A549 (cell line): ENCODE results near the gene SLC14A1.

ENCODE experiments used
- BCL3 ChIP-seq: fragments of >200 bp; sonication (Bioruptor Twin); formaldehyde crosslinking; IDR thresholded peaks from 3 replicates; pipeline ENCODE4 v1.6.1; 2016
- BHLHE40 ChIP-seq: IDR thresholded peaks from 2 replicates; pipeline ENCODE4 v1.6.1; 2012; ENCODE audit warnings: low read depth, low read length, inconsistent platforms
- CTCF ChIP-seq: fragments of >200 bp; sonication (Bioruptor Twin); formaldehyde crosslinking; IDR thresholded peaks from 3 replicates; pipeline ENCODE4 v1.5.1; 2016
- HMGXB4 ChIP-seq: fragments of 250-450 bp; sonication (Bioruptor Pico); IDR thresholded peaks from 2 replicates; pipeline ENCODE4 v1.5.0; 2021; ENCODE audit warnings: mild to moderate bottlenecking, moderate library complexity, borderline replicate concordance
- KDM5A ChIP-seq: fragments of 200-600 bp; sonication (generic); IDR thresholded peaks from 2 replicates; pipeline ENCODE4 v1.6.1; 2016; ENCODE audit warnings: antibody characterized with exemption, mild to moderate bottlenecking
- POLR2A ChIP-seq: IDR thresholded peaks from 2 replicates; pipeline ENCODE4 v1.6.1; 2012; ENCODE audit warnings: mild to moderate bottlenecking, low read length
- TF ChIP-seq, protein P1 (sequence below): fragments of 200-600 bp; sonication (generic); IDR thresholded peaks from 2 replicates; pipeline ENCODE4 v1.6.1; 2016; ENCODE audit warnings: antibody characterized with exemption, mild to moderate bottlenecking, moderate library complexity

DNA sequence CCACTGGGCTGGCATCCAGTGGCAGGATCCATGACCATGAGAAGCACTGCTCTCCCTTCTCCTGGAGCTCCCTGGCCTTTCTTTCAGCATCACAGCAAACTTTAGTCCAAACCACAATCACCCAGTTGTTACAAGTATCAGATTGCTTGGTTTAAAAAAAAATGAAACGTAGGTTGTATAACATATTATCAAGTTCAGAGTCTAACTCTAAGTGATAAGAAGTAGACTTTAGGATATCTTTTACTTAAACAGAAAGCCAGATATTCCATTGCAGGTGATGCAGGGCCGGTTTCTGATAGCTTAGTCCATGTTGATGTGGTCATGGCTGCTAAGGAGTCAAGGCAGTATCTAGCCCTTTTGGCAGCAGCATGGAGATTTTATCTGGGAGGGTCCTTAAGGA, 24.5 kb downstream of the SLC14A1 start:
- no peak for TF ChIP-seq BHLHE40
- TF ChIP-seq CTCF, result no peak
- no peak for TF ChIP-seq BCL3
- TF ChIP-seq HMGXB4, result no peak
- TF ChIP-seq POLR2A, result no peak
- TF ChIP-seq, protein P1, sequence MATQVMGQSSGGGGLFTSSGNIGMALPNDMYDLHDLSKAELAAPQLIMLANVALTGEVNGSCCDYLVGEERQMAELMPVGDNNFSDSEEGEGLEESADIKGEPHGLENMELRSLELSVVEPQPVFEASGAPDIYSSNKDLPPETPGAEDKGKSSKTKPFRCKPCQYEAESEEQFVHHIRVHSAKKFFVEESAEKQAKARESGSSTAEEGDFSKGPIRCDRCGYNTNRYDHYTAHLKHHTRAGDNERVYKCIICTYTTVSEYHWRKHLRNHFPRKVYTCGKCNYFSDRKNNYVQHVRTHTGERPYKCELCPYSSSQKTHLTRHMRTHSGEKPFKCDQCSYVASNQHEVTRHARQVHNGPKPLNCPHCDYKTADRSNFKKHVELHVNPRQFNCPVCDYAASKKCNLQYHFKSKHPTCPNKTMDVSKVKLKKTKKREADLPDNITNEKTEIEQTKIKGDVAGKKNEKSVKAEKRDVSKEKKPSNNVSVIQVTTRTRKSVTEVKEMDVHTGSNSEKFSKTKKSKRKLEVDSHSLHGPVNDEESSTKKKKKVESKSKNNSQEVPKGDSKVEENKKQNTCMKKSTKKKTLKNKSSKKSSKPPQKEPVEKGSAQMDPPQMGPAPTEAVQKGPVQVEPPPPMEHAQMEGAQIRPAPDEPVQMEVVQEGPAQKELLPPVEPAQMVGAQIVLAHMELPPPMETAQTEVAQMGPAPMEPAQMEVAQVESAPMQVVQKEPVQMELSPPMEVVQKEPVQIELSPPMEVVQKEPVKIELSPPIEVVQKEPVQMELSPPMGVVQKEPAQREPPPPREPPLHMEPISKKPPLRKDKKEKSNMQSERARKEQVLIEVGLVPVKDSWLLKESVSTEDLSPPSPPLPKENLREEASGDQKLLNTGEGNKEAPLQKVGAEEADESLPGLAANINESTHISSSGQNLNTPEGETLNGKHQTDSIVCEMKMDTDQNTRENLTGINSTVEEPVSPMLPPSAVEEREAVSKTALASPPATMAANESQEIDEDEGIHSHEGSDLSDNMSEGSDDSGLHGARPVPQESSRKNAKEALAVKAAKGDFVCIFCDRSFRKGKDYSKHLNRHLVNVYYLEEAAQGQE, result no peak
- TF ChIP-seq KDM5A, result no peak
